ENCODE results near the gene LRRC45. TPM values are rescaled to one million over a fixed set of nuclear protein-coding genes. Genes with fewer than 3 reads are reported as not detected.

LRRC45 gene
- polyA plus RNA-seq, 1 donor, result 10.4 TPM

DNA sequence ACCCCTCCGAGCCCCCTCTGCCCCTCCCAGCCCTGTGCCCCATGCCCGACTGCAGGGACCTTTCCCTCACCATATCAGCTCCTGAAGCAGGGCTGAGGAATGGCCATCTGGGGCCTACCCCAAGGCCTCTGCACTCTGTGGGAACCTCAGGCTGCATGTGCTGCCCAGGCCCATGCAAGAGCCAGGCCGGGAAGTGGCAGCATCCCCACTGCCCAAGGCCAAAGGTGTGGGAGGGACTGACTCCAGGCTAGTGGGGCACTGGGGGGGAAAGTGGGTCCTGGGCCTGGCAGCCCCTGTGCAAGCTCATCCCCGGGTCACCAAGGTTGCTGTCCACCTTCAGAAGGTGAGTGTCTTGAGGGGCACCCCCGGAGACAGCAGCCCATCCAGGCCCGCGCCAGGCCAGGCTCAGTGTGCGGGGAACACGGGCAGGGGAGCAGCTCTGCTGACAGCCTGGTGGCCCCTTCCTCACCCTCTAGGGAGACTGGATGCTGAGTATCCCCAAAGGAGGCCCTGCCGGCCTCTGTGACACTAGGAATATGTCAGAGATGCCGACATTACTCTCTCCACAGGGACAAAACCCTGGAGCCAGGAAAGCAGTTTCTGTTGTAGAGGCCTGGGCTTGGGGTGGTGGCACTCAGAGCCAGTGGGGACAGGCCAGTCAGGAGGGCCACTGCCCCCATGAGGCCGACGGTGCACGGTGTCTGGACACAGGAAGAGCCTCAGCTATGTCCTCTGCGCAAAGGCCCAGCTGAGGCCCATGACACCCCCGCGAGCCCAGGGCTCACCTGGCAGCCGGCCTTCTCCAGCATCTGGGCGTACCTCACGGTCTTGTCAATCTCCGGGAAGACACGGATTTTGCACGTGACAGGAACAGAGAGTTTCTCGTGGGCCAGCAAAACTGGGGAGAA is 39.2 kb downstream of the LRRC45 start:
- DNase-seq, result no peak

DNA sequence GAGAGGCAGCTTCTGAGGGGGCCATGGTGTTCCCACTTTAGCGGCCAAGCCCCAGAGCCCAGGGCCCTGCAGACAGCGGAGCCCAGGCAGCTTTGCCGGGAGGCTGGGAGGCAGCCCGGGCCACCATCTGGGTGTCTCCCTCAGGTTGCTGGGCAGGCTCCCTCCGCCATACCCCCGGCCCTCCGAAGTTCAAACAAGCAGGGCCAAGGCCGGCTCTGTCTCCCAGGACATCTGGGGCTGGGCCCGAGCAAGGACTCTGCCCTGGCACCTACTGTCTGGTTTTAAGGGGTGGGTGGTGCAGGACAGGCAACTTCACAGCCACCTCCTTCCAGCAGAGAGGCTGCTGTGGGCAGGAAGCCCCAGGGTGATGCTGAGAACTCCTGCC is 39.9 kb downstream of the LRRC45 start:
- no peak for DNase-seq

DNA sequence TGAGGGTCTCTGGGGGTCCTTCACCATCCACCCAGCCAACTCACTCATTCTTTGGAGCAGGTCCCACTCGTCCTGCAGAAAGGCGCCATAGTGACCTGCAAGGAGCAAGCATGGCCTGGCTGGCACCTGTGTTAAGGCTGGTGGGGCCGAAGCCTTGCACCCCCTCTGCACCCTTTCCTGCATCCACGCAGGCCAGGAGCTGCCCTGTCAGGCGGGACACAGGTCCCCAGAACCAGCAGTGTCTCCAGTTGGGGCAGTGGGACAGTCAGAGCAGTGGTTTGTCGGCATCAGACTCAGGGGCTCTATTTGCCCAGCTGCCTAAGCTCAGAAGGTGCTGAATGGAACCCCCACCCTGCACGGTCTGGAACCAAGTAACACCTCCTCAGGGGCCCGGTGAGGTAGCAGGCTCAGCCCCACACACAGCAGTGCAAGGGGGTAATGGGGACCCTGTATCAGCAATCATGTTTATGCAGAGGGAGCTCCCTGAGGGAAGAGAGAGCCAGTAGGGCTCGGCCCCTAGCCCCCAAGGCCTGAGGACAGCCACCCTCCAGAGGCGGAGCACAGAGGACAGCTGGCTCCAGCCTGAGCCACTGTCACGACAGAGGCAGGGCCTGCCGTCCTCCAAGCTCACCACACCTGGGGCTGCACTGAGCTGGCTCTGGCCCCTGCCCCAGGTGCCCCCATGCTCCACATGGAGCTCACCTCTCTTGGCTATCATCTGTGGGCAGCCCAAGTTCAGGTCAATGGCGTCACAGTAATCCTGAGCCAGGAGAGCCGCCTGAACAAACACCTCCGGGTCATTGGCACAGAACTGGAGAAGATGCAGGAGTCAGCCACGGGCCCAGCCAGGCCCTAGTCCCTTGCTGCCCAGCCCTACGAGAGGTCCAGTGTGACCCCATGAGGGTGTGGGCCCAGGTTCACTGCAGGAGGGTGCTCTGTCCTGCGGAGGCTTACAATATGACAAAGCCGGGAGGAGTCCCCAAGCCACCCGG is 40.6 kb downstream of the LRRC45 start:
- DNase-seq, result no peak

DNA sequence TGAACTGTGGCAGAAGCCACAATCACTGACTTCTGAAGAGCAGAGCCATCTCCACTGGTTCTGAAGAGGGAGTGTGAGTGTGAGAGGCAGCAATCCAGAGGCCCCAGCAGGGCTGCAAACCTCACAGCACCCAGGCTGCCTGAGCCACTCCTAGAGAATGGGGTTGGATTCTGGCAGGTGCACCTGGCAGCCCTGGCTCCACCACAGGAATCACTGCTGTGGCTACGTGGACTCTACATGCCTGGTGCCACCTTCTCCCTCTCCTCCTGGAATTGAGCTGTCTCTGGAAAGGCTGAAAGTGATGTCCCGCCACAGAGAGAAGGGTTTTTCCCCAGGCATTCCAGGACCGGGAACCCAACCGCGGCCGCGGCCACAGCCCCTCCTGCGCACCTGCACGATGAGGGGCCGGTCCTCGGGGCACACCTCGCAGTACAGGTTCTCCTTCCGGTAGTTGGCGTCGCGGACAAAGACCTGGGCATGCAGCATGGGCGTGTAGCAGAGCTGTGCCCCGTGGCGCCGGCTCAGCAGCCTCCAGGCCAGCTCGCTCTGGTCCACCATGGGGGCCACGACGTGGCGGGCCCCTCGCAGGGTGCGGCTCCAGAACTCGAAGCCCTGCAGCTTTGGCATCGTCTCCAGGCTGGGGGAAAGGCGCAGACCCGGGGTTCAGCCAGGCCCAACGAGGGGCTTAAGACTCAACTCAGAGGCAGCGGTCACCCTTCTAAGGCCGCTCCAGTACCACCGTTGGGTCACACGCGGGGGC is 41.5 kb downstream of the LRRC45 start:
- no peak for DNase-seq

DNA sequence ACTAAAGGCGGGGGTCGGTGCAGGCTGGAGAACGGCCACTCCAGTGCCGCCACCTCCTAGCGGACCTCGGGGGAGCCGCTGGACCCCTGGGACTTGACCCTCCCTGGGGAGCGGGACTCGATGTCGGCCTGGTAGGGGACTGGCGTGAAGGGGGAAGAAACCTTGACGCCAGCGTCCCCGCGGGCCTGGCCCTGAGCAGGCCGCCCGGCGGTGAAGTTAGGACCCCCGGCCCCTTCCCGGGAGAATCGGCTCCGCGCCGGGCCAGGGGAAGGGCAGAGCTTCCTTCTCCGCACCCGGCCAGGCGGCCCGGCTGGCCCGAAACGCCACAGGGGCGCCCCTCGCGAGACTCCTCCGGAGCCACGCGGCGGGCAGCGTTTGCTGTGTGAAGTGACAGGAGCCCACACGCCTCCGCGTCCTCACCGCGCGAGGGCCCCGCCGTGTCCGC is 42.1 kb downstream of the LRRC45 start:
- no peak for DNase-seq

DNA sequence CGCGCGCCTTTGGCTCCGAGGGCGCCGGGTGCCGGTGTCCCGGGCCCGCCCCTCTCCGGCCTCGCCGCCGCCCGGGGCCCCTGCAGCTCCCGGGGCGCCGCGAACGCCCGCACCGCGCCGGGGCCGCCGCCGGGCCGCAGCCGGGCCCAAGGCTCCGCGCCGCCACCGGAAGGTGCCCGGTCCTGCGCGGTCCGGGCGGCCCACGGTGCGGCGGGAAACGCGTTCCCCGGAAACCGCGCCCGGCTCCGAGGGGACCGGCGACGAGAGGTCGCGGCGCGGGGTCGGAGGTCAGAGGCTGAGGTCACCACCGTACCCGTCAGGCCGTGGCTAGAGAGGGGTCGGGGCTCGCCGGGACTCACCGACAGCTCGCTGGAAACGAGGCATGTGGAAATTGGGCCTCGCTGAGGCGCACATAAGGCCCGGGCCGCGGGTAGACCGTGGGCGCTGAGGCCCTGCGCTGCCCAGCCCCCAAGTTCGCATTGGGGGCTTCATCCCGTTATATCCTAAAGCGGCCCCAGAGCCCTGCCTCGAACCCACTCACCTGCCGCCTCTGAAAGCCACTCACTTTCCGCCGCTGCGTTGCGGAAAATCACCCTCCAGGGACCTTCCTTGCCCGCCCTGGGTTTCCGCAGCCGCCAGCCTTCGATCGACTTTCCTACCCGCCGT is 42.7 kb downstream of the LRRC45 start, which contains the start of gene DUS1L:
Gene DUS1L (minus strand): TSS at position 167 of the 666 bp plus-strand sequence. CDS start 745 bp downstream, outside the sequence.
- DNase-seq, result peak; percentile 46

DNA sequence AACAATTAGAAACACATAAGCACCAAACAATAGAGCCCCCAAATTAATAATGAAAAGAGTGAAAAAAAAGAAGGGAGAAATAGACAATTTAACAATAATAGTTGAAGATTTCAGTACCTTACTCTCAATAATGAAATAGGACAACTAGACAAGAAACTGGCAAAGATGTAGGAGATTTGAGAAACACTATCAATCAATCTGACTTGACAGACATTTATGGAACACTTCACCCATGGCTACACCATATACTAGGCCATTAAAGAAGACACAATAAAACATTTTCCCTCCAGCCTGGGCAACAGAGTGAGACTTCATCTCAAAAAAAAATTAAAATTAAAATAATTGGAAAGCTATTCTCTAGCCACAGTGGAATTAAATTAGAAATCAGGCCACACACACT is 47.5 kb downstream of the LRRC45 start:
- DNase-seq, result no peak

DNA sequence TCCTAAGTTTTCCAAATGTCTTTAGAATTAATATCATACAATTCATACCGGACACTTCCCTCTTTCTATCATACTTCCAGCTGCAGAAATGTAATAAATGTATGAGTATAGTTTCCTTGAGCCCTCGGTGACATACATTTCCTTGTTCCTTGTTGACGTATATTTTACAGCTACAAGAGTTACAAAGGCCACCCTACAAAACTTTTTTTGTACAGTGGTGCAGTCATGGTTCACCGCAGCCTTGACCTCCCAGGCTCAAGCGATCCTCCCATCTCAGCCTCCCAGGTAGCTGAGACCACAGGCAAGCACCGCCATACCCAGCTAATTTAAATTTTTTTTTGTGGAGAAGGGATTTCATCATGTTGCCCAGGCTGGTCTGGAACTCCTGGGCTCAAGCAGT is 49.7 kb downstream of the LRRC45 start:
- DNase-seq, result no peak

DNA sequence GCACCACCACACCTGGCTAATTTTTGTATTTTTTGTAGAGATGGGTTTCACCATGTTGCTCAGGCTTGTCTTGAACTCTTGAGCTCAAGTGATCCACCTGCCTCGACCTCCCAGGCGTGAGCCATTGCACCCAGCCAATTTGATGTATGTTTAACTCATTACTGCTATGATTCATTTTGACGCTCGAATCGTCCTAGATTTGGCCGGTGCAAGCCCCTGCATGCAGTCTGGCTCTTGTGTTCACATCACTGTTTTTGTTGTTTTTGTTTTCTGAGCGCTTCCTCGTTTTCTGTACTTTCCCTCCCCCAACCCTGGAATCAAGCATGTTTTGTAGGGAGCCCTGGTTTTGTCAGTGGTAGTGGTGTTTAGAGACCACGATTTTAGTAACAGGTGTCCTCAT is 50.3 kb downstream of the LRRC45 start:
- DNase-seq, result no peak

DNA sequence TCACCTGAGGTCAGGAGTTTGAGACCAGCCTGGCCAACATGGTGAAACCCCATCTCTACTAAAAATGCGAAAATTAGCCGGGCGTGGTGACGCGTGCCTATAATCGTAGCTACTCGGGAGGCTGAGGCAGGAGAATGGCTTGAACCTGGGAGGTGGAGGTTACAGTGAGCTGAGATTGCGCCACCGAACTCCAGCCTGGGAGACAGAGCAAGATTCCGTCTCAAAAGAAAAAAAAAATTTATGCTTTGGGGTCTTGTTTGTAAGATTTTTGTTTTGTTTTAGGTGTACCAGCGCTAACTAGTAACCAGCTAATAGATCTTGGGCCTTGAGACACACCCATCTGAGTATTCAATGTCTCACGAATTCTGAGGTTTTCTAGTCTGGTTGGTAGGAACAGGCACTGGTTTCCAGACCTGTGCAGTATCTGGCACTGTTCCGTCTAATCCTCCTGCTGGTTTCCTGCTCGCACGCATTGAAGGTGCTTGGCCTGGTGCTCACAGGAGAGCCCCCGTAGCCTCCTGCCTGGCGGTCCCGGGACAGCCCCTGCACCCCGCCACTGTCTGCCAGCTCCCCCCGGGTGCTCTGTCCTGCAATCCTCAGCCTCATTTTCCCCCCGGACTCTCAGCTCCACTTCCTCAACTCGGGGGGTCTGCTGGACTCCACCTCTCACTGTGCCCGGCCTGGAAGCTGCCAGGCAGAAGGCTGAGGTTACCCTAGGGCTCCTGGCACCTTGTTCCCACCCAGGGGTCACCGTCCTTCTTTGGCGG is 53.1 kb downstream of the LRRC45 start:
- DNase-seq, result no peak

DNA sequence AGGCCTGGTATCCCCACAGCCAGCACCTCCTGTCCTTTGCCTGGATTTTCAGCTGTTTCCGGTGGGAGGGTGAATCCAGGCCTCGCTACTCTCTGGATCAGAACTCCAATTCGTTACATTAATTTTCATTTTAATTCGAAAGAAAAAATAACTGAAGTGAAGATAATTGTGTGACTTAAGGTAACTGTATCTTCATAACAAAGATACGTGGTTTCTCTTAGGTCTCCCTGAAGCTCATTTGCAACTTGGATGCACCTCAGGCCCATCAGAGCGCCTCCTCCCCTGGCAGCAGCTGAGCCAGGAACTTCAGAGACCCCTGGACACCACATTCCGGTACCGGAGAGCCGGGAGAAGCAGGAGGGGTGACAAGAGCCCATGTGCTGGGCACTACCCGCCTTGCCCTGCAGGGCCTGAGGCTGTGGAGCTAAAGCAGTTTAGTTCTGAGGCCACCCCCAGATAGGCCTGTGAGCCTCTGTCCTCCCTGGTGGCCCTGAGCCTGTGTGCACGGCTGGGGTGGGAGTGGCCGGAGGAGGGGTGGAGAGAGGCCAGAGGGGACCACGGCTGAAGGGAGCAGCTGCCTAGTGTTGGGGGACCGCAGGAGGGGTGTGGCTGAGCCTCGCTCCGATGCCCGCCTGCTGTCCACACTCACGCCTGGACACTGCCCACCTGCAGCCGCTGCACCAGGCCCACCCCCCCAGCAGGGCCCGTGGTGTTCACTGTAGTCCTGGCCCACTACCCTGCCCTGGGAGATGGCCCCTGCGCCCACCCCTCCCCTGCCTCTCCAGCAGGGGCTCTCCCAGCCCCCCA is 53.9 kb downstream of the LRRC45 start:
- DNase-seq, result no peak

DNA sequence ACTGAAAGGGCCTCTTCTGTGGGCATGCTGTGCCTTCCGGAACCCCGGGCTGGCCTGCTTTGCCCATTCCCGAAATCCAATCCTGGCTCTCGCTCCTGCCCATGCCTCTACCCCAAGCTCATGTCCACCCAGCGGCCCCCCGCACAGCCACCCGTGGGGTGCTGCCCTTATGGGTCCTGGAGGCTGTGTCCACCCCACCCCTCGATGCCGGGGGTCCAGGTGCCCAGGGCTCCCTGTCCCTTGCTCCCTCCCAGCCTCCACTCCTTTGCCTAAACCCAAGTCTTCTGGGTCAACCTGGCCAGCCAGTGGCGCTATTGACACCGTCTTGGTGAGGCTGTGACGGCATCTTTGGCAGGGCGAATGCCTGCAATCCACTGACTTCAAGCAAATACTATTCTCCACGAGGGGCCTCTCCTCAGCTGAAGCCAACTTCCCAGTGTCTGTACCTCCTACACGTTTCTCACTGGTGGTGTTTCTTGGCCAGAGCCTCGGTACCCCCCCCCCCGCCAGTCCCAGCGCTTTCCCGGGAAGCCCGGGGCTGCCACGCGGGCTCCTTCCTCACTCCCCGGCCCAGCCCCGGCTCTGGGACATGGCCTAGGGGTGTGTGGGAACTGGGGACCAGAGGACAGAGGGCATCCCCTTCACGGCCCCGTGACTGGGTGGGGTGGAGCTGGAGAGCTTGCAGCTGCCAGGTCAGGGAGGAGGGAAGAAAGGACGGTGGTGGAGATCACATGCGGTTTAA is 54.7 kb downstream of the LRRC45 start:
- no peak for DNase-seq

DNA sequence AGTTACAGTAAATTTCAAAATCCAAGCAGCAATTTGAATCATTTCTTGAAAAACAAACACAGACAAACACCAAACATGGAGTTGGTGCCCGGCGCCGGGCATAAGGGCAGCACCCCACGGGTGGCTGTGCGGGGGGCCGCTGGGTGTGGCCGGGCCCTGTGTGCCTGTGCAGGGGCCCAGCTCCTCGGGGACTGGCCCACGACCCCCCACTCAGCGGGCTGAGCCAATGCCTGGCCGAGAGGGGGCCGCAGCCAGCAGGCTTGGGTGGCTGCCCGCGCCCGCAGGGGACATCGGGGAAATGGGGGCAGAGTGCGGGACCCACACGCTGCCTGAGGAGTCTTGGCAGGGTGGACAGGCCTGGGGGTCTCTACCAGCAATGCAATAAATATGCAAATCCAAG is 55.3 kb downstream of the LRRC45 start:
- DNase-seq, result no peak

DNA sequence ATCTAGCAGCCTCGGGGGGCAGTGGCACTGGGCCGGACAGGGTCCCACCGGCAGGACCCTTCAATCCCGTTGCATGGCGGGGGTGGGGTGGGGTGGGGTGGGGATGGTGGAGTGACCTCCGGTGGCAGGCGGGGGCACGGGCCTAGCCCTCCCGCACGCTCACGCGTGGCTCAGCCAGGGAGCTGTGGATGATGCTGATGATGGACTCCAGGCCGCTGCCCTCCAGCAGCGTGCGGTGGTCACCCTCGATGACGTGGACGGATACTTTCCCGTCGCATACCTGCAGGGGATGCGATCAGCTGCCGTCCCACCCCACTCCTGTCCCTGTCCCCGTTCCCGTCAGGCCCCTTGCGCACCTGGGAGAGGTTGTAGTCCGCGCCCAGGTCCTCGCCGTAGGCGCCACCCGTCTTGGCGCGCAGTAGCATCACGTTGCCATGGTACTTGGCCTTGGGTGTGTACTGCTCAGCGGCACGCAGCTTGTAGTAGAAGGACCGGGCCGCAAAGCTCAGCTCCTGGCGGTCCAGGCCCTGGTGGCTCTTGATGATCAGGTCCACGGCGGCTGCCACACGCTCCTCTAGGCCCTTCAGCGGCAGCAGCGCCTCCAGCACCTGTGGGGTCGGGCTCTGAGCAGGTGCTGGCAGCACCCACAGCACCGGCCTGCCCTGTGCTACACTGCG is 56.0 kb downstream of the LRRC45 start:
- DNase-seq, result no peak

DNA sequence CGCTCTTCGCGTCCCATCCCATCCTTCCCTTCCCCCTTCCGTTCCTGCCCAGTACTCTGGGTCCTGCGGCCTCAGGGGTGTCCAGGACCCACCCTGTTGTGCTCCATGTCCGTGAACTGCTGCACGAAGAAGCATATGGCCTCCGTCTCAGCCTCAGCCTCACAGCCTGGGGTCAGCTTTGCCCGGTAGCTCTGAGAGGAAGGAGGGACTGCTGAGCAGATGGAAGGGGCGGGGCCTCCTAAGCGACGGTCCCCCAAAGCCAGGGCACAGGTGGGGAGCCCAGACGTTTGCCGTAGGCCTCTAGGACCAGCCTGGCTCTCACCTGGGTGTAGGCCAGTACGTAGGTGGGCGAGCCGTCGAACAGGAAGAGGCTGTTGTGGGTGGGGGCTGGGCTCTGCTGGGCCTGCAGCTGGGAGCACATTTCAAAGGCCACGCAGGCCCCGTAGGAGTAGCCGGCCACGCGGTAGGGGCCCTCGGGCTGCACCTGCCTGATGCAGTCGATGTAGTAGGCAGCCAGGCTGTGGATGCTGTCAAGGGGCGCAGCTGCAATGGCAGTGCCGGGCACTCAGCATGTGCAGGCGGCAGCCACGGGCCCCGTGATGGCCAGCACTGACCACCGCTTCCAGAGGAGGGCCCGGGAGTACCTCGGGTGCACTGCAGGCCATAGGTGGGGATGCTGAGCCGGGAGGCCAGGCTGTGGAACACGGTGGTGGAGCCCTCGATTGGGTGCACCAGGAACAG is 57.1 kb downstream of the LRRC45 start:
- DNase-seq, result no peak

Measured in left kidney (tissue), 2 donors.